PC-3 (cell line): ENCODE data around the gene TMED8. TPM values are rescaled to one million over a fixed set of nuclear protein-coding genes. Genes with fewer than 3 reads are reported as not detected.

Experiments used
- ATAC-seq: fragments of 200-7000 bp; cut with Tn5 transposase; 2 replicates; pipeline ENCODE4 v1.9.1; 2020; ENCODE audit warnings: mild to moderate bottlenecking, moderate library complexity
- BruUV-seq: library from RNA; stranded (reverse); fragments of 400-500 nt; replicated peaks from 2 replicates; lab custom pipeline; 2021; lab: Mats Ljungman, UMichigan
- CTCF ChIA-PET: fragments of 300-600 bp; sonication (Branson Sonifier 250); formaldehyde crosslinking; loops from one replicate; lab custom pipeline; 2022; ENCODE audit warnings: antibody characterized with exemption; lab: Charles Lee
- POLR2A ChIA-PET: fragments of 300-600 bp; sonication (Branson Sonifier 250); formaldehyde crosslinking; loops from one replicate; lab custom pipeline; 2022; ENCODE audit warnings: antibody characterized with exemption; ENCODE audit not compliant: unreplicated experiment; lab: Charles Lee
- DNase-seq: peaks from one replicate; pipeline ENCODE4 v3.0.0-alpha.2; 2015
- H2AFZ ChIP-seq: fragments of 300-600 bp; sonication (generic); 2 replicates; pipeline ENCODE4 v1.6.0; 2016; ENCODE audit warnings: antibody characterized with exemption, low read length
- H3F3A ChIP-seq: fragments of 300-600 bp; sonication (generic); one replicate; pipeline ENCODE4 v1.6.0; 2017; ENCODE audit warnings: antibody characterized with exemption, low read length, control low read depth, mild to moderate bottlenecking; ENCODE audit not compliant: unreplicated experiment
- H3K27ac ChIP-seq: fragments of 300-600 bp; sonication (generic); 2 replicates; pipeline ENCODE4 v1.5.1; 2016; ENCODE audit warnings: mild to moderate bottlenecking, low read length
- H3K27me3 ChIP-seq: fragments of 300-600 bp; sonication (generic); 2 replicates; pipeline ENCODE4 v1.6.1; 2016; ENCODE audit warnings: low read length, mixed read lengths
- H3K36me3 ChIP-seq: fragments of 300-600 bp; sonication (generic); 2 replicates; pipeline ENCODE4 v1.6.1; 2016; ENCODE audit warnings: low read depth, mixed run types, low read length, mixed read lengths
- H3K4me1 ChIP-seq: fragments of 300-600 bp; sonication (generic); 2 replicates; pipeline ENCODE4 v1.5.1; 2016; ENCODE audit warnings: low read length; ENCODE audit not compliant: insufficient read depth
- H3K4me2 ChIP-seq: fragments of 300-600 bp; sonication (generic); 2 replicates; pipeline ENCODE4 v1.6.0; 2016; ENCODE audit warnings: low read length
- H3K4me3 ChIP-seq: fragments of 300-600 bp; sonication (generic); 2 replicates; pipeline ENCODE4 v1.5.1; 2016; ENCODE audit warnings: mild to moderate bottlenecking, low read length, mixed read lengths
- H3K79me2 ChIP-seq: fragments of 300-600 bp; sonication (generic); 2 replicates; pipeline ENCODE4 v1.6.1; 2017; ENCODE audit warnings: low read length, mixed read lengths
- H3K9ac ChIP-seq: fragments of 300-600 bp; sonication (generic); 2 replicates; pipeline ENCODE4 v1.6.0; 2016; ENCODE audit warnings: mild to moderate bottlenecking, low read length
- H3K9me2 ChIP-seq: fragments of 300-600 bp; sonication (generic); replicated peaks from 2 replicates; pipeline ENCODE4 v1.6.1; 2016; ENCODE audit warnings: mixed run types, low read length, mixed read lengths
- H3K9me3 ChIP-seq: fragments of 300-600 bp; sonication (generic); 2 replicates; pipeline ENCODE4 v1.6.1; 2016; ENCODE audit warnings: low read length, mixed read lengths
- H4K20me1 ChIP-seq: fragments of 300-600 bp; sonication (generic); 2 replicates; pipeline ENCODE4 v1.6.1; 2016; ENCODE audit warnings: low read length, mixed read lengths
- CTCF ChIP-seq: fragments of 300-600 bp; sonication (generic); conservative IDR thresholded peaks from 2 replicates; pipeline ENCODE4 v1.5.1; 2017; ENCODE audit warnings: antibody characterized with exemption, low read depth, mild to moderate bottlenecking, low read length
- EZH2 ChIP-seq: fragments of 300-600 bp; sonication (generic); IDR thresholded peaks from one replicate; pipeline ENCODE4 v1.6.1; 2017; ENCODE audit warnings: antibody characterized with exemption, mild to moderate bottlenecking, low read length; ENCODE audit not compliant: unreplicated experiment
- EZH2phosphoT487 ChIP-seq: fragments of 300-600 bp; sonication (generic); IDR thresholded peaks from 2 replicates; pipeline ENCODE4 v1.6.1; 2018; ENCODE audit warnings: mild to moderate bottlenecking, antibody characterized with exemption, low read length, borderline replicate concordance
- intact Hi-C: fragments of 100-400 bp; cut with micrococcal nuclease; formaldehyde crosslinking; loops from 2 replicates; pipeline ENCODE4 v1.9.0; 2023
- total RNA-seq: library from RNA; depleted of rRNA; stranded (reverse); fragments of >200 nt; gene quantifications from 2 replicates; pipeline ENCODE4 v1.2.3, GENCODE V29; 2014

Gene TMED8
- total RNA-seq, 1 experiment from 2014 or later, result 16.8 TPM

GRCh38 chr14:77313371-77313770, 63.5 kb downstream of the TMED8 start:
- BruUV-seq, result no TSS peak
- DNase-seq, result no peak
- peaks cover 41% of the 10 kb centered on the region for H3K4me1 ChIP-seq

GRCh38 chr14:77311217-77311616, 65.7 kb downstream of the TMED8 start:
- Histone ChIP-seq H3F3A (no peaks in the 10 kb centered on the region), H3K79me2 (peaks cover 52% of the 10 kb centered on the region), H3K9me2 (no peaks in the 10 kb centered on the region), H3K36me3 (peaks cover 6% of the 10 kb centered on the region; the same call in 1 of the 2 replicates), H3K4me3 (no peak overlapping the region), H3K9me3 (no peaks in the 10 kb centered on the region), H3K4me2 (no peak overlapping the region), H4K20me1 (peaks cover 8% of the 10 kb centered on the region; the same call in 1 of the 2 replicates), H3K4me1 (peaks cover 23% of the 10 kb centered on the region), H3K9ac (no peak overlapping the region), H3K27me3 (no peaks in the 10 kb centered on the region), H3K27ac (no peak overlapping the region), H2AFZ (no peak overlapping the region)
- no peak for ATAC-seq
- BruUV-seq, result no TSS peak
- POLR2A ChIA-PET, result no interaction called here
- CTCF ChIA-PET, result no interaction called here
- DNase-seq, result no peak
- TF ChIP-seq EZH2phosphoT487 (no peak), EZH2 (no peak), CTCF (no peak)
- intact Hi-C loops, result loop anchor here (10.0 kb wide), 1 partner anchor 436 kb away; no protein-coding TSS in a partner anchor

More at GRCh38 chr14:77313371-77313770, 63.5 kb downstream of the TMED8 start:
- H3K79me2 ChIP-seq, result peaks cover 73% of the 10 kb centered on the region
- H3K4me3 ChIP-seq, result no peak overlapping the region
- no peak for TF ChIP-seq CTCF
- no peak for TF ChIP-seq EZH2
- TF ChIP-seq EZH2phosphoT487, result no peak
- no peak overlapping the region for H3K9ac ChIP-seq
- no peaks in the 10 kb centered on the region for H3K9me3 ChIP-seq
- ATAC-seq, result no peak
- no peak overlapping the region for H2AFZ ChIP-seq
- peaks cover 15% of the 10 kb centered on the region; the same call in 1 of the 2 replicates for H4K20me1 ChIP-seq
- H3K36me3 ChIP-seq, result peaks cover 6% of the 10 kb centered on the region; the same call in 1 of the 2 replicates
- peak overlapping the region; percentile 73 for H3K27ac ChIP-seq
- no peaks in the 10 kb centered on the region for H3K27me3 ChIP-seq
- peak overlapping the region; percentile 46; the same call in 1 of the 2 replicates for H3K4me2 ChIP-seq
- H3K9me2 ChIP-seq, result no peaks in the 10 kb centered on the region
- no peaks in the 10 kb centered on the region for H3F3A ChIP-seq
- intact Hi-C loops, result loop anchor here (10.0 kb wide), 1 partner anchor 439 kb away; no protein-coding TSS in a partner anchor
- ChIA-PET POLR2A (no interaction called here), CTCF (no interaction called here)

GRCh38 chr14:77310026-77310425, 66.9 kb downstream of the TMED8 start:
- POLR2A ChIA-PET, result no interaction called here
- ATAC-seq, result no peak
- H3K9me3 ChIP-seq, result no peaks in the 10 kb centered on the region
- peaks cover 2% of the 10 kb centered on the region; the same call in 1 of the 2 replicates for H4K20me1 ChIP-seq
- H2AFZ ChIP-seq, result no peak overlapping the region
- TF ChIP-seq EZH2phosphoT487, result no peak
- no peak for TF ChIP-seq EZH2
- TF ChIP-seq CTCF, result no peak
- H3F3A ChIP-seq, result no peaks in the 10 kb centered on the region
- H3K36me3 ChIP-seq, result peaks cover 14% of the 10 kb centered on the region; the same call in 1 of the 2 replicates
- no peaks in the 10 kb centered on the region for H3K9me2 ChIP-seq
- no peak overlapping the region for H3K4me2 ChIP-seq
- H3K27me3 ChIP-seq, result no peaks in the 10 kb centered on the region
- no peak overlapping the region for H3K27ac ChIP-seq
- H3K79me2 ChIP-seq, result peaks cover 42% of the 10 kb centered on the region
- H3K4me3 ChIP-seq, result no peak overlapping the region
- H3K9ac ChIP-seq, result no peak overlapping the region
- intact Hi-C loops, result loop anchor here (10.0 kb wide), 1 partner anchor 435 kb away; no protein-coding TSS in a partner anchor
- no peak for DNase-seq
- peaks cover 24% of the 10 kb centered on the region for H3K4me1 ChIP-seq
- CTCF ChIA-PET, result no interaction called here
- no TSS peak for BruUV-seq
